GM23248 (cell line): ENCODE data around the gene TBC1D23. TPM values are rescaled to one million over a fixed set of nuclear protein-coding genes. Genes with fewer than 3 reads are reported as not detected.
A peak's percentile ranks its signal among the peaks of the same experiment; 100 is the strongest.

Source experiments
- DNase-seq: peaks from one replicate; pipeline ENCODE4 v3.0.0-alpha.2; 2015
- H2AFZ ChIP-seq: fragments of 200-600 bp; sonication (generic); 2 replicates; pipeline ENCODE4 v1.6.1; 2016; ENCODE audit warnings: antibody characterized with exemption
- H3F3A ChIP-seq: fragments of 200-600 bp; sonication (generic); 2 replicates; pipeline ENCODE4 v1.6.1; 2016; ENCODE audit warnings: mild to moderate bottlenecking, antibody characterized with exemption, mixed run types; ENCODE audit not compliant: insufficient read depth
- H3K27ac ChIP-seq: fragments of 200-600 bp; sonication (generic); 2 replicates; pipeline ENCODE4 v1.5.1; 2016; ENCODE audit warnings: mild to moderate bottlenecking
- H3K27me3 ChIP-seq: fragments of 200-600 bp; sonication (generic); replicated peaks from 2 replicates; pipeline ENCODE4 v1.6.1; 2016; ENCODE audit warnings: mild to moderate bottlenecking; ENCODE audit not compliant: insufficient read depth
- H3K36me3 ChIP-seq: fragments of 200-600 bp; sonication (generic); 2 replicates; pipeline ENCODE4 v1.6.1; 2016; ENCODE audit warnings: low read depth, mild to moderate bottlenecking
- H3K4me1 ChIP-seq: fragments of 200-600 bp; sonication (generic); 2 replicates; pipeline ENCODE4 v1.6.1; 2016; ENCODE audit warnings: mild to moderate bottlenecking; ENCODE audit not compliant: insufficient read depth
- H3K4me2 ChIP-seq: fragments of 200-600 bp; sonication (generic); one replicate; pipeline ENCODE4 v1.6.1; 2016; ENCODE audit warnings: mild to moderate bottlenecking; ENCODE audit not compliant: unreplicated experiment
- H3K4me3 ChIP-seq: fragments of 200-600 bp; sonication (generic); 2 replicates; pipeline ENCODE4 v1.5.1; 2016; ENCODE audit warnings: mild to moderate bottlenecking
- H3K79me2 ChIP-seq: fragments of 200-600 bp; sonication (generic); 2 replicates; pipeline ENCODE4 v1.6.1; 2016; ENCODE audit warnings: mild to moderate bottlenecking; ENCODE audit not compliant: insufficient read depth
- H3K9ac ChIP-seq: fragments of 200-600 bp; sonication (generic); 2 replicates; pipeline ENCODE4 v1.6.1; 2016; ENCODE audit warnings: mild to moderate bottlenecking
- H3K9me2 ChIP-seq: fragments of 200-600 bp; sonication (generic); 2 replicates; pipeline ENCODE4 v1.6.1; 2016; ENCODE audit warnings: mixed run types, mild to moderate bottlenecking, moderate library complexity; ENCODE audit not compliant: insufficient read depth
- H3K9me3 ChIP-seq: fragments of 200-600 bp; sonication (generic); one replicate; pipeline ENCODE4 v1.6.1; 2017; ENCODE audit warnings: low read depth
- H4K20me1 ChIP-seq: fragments of 200-600 bp; sonication (generic); 2 replicates; pipeline ENCODE4 v1.6.0; 2016; ENCODE audit not compliant: insufficient read depth
- EZH2 ChIP-seq: fragments of 200-600 bp; sonication (generic); IDR thresholded peaks from 2 replicates; pipeline ENCODE4 v1.6.1; 2018; ENCODE audit warnings: antibody characterized with exemption, mild to moderate bottlenecking; ENCODE audit not compliant: insufficient read depth, poor library complexity, severe bottlenecking
- EZH2phosphoT487 ChIP-seq: fragments of 200-600 bp; sonication (generic); IDR thresholded peaks from 2 replicates; pipeline ENCODE4 v1.6.1; 2018; ENCODE audit warnings: antibody characterized with exemption, moderate library complexity, mild to moderate bottlenecking, low read depth; ENCODE audit not compliant: insufficient read depth
- WGBS, 2 experiments: methylation state at CpG; one replicate each; pipeline ENCODE4 v1.1.6; 2015 to 2017; ENCODE audit warnings: low lambda C conversion rate in 2 of 2, low coverage in 1 of 2; ENCODE audit errors: missing lambda C conversion rate in 2 of 2; 5-methylcytosine and 5-hydroxymethylcytosine counted together
- in situ Hi-C: fragments of 300-500 bp; cut with MboI; formaldehyde crosslinking; loops from 2 replicates; pipeline ENCODE4 v1.15.0; 2020
- polyA plus RNA-seq: library from polyadenylated mRNA; unstranded; fragments of >200 nt; fragmentation: Nextera tagmentation; extraction: Ambion mirVana; gene quantifications from 2 replicates; pipeline ENCODE4 v1.2.1, GENCODE V29; 2016
- total RNA-seq: library from RNA; depleted of rRNA; stranded (reverse); fragments of >200 nt; shearing (Covaris generic); gene quantifications from 2 replicates; pipeline ENCODE4 v1.2.3, GENCODE V29; 2014

The TBC1D23 gene
- total and polyA plus RNA-seq, 2 experiments from 2014 or later, result 54.1 to 82.5 TPM

DNA sequence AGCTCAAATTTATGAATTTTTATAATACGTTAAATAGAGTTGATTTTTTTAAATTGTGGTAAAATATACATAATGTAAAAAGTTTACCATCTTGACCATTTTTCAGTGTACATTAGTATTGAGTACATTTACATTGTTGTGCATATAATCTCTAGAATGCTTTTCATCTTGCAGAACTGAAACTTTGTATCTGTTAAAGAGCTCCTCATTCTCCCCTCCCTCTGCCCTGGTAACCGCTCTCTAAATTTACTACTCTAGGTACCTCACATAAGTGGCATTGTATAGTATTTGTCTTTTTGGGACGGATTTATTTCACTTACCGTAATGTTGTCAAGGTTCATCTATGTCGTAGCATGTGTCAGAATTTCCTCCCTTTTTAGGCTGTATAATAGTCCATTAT, 13.6 kb downstream of the TBC1D23 start:
- no peaks in the 10 kb centered on the region for H3K9me2 ChIP-seq
- no peak for DNase-seq
- H3F3A ChIP-seq, result peaks cover 18% of the 10 kb centered on the region
- H4K20me1 ChIP-seq, result peaks cover 12% of the 10 kb centered on the region; the same call in 1 of the 2 replicates
- H3K4me1 ChIP-seq, result peaks cover 34% of the 10 kb centered on the region
- no peak overlapping the region for H3K27ac ChIP-seq
- H3K36me3 ChIP-seq, result no peaks in the 10 kb centered on the region
- TF ChIP-seq EZH2, result no peak
- TF ChIP-seq EZH2phosphoT487, result no peak
- no peak overlapping the region for H3K4me2 ChIP-seq
- in situ Hi-C loops, result no loop called here
- H3K79me2 ChIP-seq, result peaks cover 94% of the 10 kb centered on the region
- no peak overlapping the region for H3K9ac ChIP-seq
- H3K4me3 ChIP-seq, result no peak overlapping the region
- no peak overlapping the region for H2AFZ ChIP-seq
- no peaks in the 10 kb centered on the region for H3K9me3 ChIP-seq
- H3K27me3 ChIP-seq, result no peaks in the 10 kb centered on the region
- WGBS, 2 experiments, result 94 to 95% methylated on average over 5 of the region's 5 CpGs

DNA sequence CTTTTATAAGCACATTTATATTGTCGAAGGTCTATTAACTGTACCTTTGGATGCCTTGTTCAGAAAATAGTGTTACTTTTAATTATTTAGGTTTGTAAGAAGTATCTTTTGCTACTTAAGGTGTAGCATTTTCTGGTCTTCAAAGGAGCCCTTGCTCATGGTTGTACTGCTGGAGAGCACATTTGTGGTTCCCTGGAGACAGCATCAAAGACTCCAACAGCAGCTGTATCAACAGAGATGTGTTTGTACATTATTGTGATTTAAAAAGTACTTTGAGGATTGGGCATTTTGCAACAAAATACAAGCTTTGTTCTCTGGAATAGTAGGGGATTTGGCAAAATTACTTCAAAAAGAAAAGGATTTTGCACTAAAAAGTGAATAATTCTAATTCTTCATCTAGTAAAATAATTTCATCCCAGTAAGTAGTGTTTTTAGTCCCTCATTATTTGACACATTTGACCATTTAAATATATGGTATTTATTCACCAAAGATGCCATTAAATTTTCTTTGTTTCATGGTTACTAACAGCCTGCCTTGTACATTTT, 16.5 kb downstream of the TBC1D23 start:
- in situ Hi-C loops, result no loop called here
- peaks cover 29% of the 10 kb centered on the region for H3K36me3 ChIP-seq
- no peak for TF ChIP-seq EZH2phosphoT487
- no peak for TF ChIP-seq EZH2
- no peaks in the 10 kb centered on the region for H3K9me2 ChIP-seq
- no peak overlapping the region for H2AFZ ChIP-seq
- no peak overlapping the region for H3K9ac ChIP-seq
- H3K4me2 ChIP-seq, result no peak overlapping the region
- peaks cover 99% of the 10 kb centered on the region for H3K79me2 ChIP-seq
- no peak overlapping the region for H3K27ac ChIP-seq
- WGBS, 2 experiments, result 93 to 97% methylated on average over 1 of the region's 1 CpG
- no peaks in the 10 kb centered on the region for H3K9me3 ChIP-seq
- H3K27me3 ChIP-seq, result no peaks in the 10 kb centered on the region
- H3K4me1 ChIP-seq, result peaks cover 25% of the 10 kb centered on the region
- no peaks in the 10 kb centered on the region for H3F3A ChIP-seq
- peaks cover 12% of the 10 kb centered on the region; the same call in 1 of the 2 replicates for H4K20me1 ChIP-seq
- DNase-seq, result no peak
- no peak overlapping the region for H3K4me3 ChIP-seq

DNA sequence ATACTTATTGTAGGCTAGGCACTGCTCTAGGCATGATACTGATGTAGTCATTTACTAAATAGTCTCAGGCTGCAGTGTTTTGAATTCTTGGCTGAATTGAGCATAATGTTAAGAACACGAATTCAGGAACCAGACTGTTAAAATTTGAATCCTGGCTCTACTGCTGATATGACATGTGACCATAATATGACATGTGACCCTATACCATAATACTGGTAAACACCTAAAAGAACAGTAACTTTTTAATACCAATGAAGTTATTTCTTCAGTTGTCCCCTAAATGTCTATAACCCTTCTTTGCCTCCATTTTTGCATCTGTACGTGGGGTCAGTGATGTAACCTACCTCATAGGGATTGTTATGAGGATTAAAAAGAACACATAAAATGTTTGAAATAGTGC, 18.1 kb downstream of the TBC1D23 start:
- H3K27ac ChIP-seq, result no peak overlapping the region
- in situ Hi-C loops, result no loop called here
- no peak overlapping the region for H3K4me2 ChIP-seq
- H3K4me3 ChIP-seq, result no peak overlapping the region
- peaks cover 45% of the 10 kb centered on the region for H3K36me3 ChIP-seq
- WGBS, 2 experiments, result 73 to 80% methylated on average over 2 of the region's 2 CpGs
- H4K20me1 ChIP-seq, result peaks cover 12% of the 10 kb centered on the region; the same call in 1 of the 2 replicates
- H2AFZ ChIP-seq, result no peak overlapping the region
- peaks cover 100% of the 10 kb centered on the region for H3K79me2 ChIP-seq
- no peaks in the 10 kb centered on the region for H3K27me3 ChIP-seq
- H3F3A ChIP-seq, result no peaks in the 10 kb centered on the region
- H3K9me3 ChIP-seq, result no peaks in the 10 kb centered on the region
- no peak for DNase-seq
- peaks cover 20% of the 10 kb centered on the region for H3K4me1 ChIP-seq
- TF ChIP-seq EZH2phosphoT487 (no peak), EZH2 (no peak)
- H3K9me2 ChIP-seq, result no peaks in the 10 kb centered on the region
- H3K9ac ChIP-seq, result no peak overlapping the region

DNA sequence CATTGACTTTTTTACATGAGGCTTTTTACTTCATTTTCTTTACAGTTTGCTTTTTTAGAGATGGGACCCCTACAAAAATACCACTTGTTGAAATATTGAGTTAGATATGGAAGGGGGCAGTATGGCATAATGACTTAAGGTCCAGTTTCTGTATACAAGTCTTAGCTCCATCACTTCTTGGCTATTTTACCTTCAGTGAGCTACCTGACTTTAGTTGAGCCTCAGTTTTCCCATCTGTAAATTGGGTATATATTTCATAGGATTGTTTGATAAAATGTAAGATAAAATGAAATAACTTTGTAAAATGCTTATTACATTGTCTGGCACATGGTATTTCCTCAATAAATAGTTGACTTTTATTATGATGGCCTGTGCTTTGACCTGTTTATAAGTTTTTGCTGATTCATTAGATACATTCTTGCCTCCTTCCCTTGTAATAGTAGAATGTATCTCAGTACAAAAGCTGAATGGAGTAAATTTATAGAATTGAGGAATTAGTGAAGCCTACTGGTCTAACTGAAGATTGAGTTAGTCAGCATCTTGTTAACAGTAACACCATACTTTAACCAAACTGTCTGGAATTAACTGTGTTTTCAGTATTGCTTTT, 27.6 kb downstream of the TBC1D23 start:
- no peak for DNase-seq
- no peak for TF ChIP-seq EZH2
- no peak for TF ChIP-seq EZH2phosphoT487
- Histone ChIP-seq H3K9me2 (no peaks in the 10 kb centered on the region), H3K4me1 (no peaks in the 10 kb centered on the region), H3K27ac (no peak overlapping the region), H3K9ac (no peak overlapping the region), H3K9me3 (no peaks in the 10 kb centered on the region), H3K4me3 (no peak overlapping the region), H3K27me3 (no peaks in the 10 kb centered on the region), H4K20me1 (no peaks in the 10 kb centered on the region; the same call in 1 of the 2 replicates), H3K79me2 (peaks cover 83% of the 10 kb centered on the region), H2AFZ (no peak overlapping the region), H3K36me3 (peaks cover 54% of the 10 kb centered on the region), H3F3A (no peaks in the 10 kb centered on the region), H3K4me2 (no peak overlapping the region)
- in situ Hi-C loops, result no loop called here

DNA sequence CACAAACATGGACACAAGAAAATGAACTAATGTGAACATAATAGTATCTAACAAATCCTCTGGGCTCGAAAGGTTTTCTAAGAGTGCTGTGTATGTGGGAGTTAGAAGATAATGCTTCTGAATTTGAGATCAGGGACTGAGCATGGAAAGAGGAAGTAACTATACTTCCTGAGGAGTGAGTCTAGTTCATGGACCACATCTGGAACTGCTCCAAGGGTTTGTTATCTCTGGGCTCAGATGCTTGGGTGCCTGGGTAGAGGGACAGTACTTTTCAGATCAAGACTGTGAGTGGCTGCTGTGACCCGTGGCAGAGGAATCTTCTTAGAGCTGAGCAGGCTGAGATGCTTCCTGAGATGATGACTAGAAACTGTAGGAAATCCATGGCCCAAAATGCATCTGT, 28.5 kb downstream of the TBC1D23 start:
- Histone ChIP-seq H3K27ac (no peak overlapping the region), H3K4me1 (no peaks in the 10 kb centered on the region), H3K9me2 (no peaks in the 10 kb centered on the region), H2AFZ (no peak overlapping the region), H3K27me3 (no peaks in the 10 kb centered on the region), H3K9me3 (no peaks in the 10 kb centered on the region), H3K4me3 (no peak overlapping the region), H3K79me2 (peaks cover 82% of the 10 kb centered on the region), H3K36me3 (peaks cover 54% of the 10 kb centered on the region), H4K20me1 (no peaks in the 10 kb centered on the region; the same call in 1 of the 2 replicates), H3K4me2 (no peak overlapping the region), H3K9ac (no peak overlapping the region), H3F3A (no peaks in the 10 kb centered on the region)
- 91 to 92% methylated on average over 2 of the region's 2 CpGs for WGBS, 2 experiments
- DNase-seq, result peak; percentile 22
- TF ChIP-seq EZH2 (no peak), EZH2phosphoT487 (no peak)
- in situ Hi-C loops, result no loop called here
